ENCODE data around the gene ATG2B.
"Not testable (repeated sequence)": the region's sequence is repeated elsewhere in the genome, so short reads cannot be mapped to it uniquely, and the experiment has no call there.

Gene ATG2B

GRCh38 chr14:96250485-96250884 is 112.7 kb downstream of the ATG2B start:
- no peak for DNase-seq (ENCODE audit: low read depth)

- DNase-seq (ENCODE audit: low read depth): no peak
Measured at GRCh38 chr14:96249029-96249428, 114.1 kb downstream of the ATG2B start.

GRCh38 chr14:96247031-96247430 is 116.1 kb downstream of the ATG2B start:
- no peak for DNase-seq (ENCODE audit: low read depth)

GRCh38 chr14:96246539-96246847 is 116.6 kb downstream of the ATG2B start:
- DNase-seq (ENCODE audit: low read depth): no peak

GRCh38 chr14:96245710-96246538 is 117.2 kb downstream of the ATG2B start:
- no peak for DNase-seq (ENCODE audit: low read depth)

GRCh38 chr14:96245074-96245473 is 118.1 kb downstream of the ATG2B start:
- not testable (repeated sequence) for DNase-seq (ENCODE audit: low read depth)

GRCh38 chr14:96243785-96244184 is 119.4 kb downstream of the ATG2B start:
- DNase-seq (ENCODE audit: low read depth): no peak

GRCh38 chr14:96242126-96242525 is 121.0 kb downstream of the ATG2B start:
- no peak for DNase-seq (ENCODE audit: low read depth)

GRCh38 chr14:96240641-96241040 is 122.5 kb downstream of the ATG2B start:
- no peak for DNase-seq (ENCODE audit: low read depth)

GRCh38 chr14:96239711-96240141 is 123.4 kb downstream of the ATG2B start:
- no peak for DNase-seq (ENCODE audit: low read depth)

- DNase-seq (ENCODE audit: low read depth): no peak
Measured at GRCh38 chr14:96238676-96239265, 124.4 kb downstream of the ATG2B start.

GRCh38 chr14:96237641-96238040 is 125.5 kb downstream of the ATG2B start:
- no peak for DNase-seq (ENCODE audit: low read depth)

GRCh38 chr14:96235426-96235825 is 127.7 kb downstream of the ATG2B start:
- DNase-seq (ENCODE audit: low read depth): no peak

GRCh38 chr14:96233661-96234060 is 129.5 kb downstream of the ATG2B start:
- DNase-seq (ENCODE audit: low read depth): no peak

GRCh38 chr14:96232506-96232905 is 130.6 kb downstream of the ATG2B start:
- no peak for DNase-seq (ENCODE audit: low read depth)

GRCh38 chr14:96231526-96232130 is 131.5 kb downstream of the ATG2B start:
- no peak for DNase-seq (ENCODE audit: low read depth)

- no peak for DNase-seq (ENCODE audit: low read depth)
Measured at GRCh38 chr14:96231056-96231455, 132.1 kb downstream of the ATG2B start.

GRCh38 chr14:96229315-96229714 is 133.8 kb downstream of the ATG2B start:
- no peak for DNase-seq (ENCODE audit: low read depth)
